Head of caudate nucleus (tissue), 42 donors: ENCODE results near the gene HSPA4.

Experiments
- DNase-seq, 42 donors: peaks; one replicate each; pipeline versions ENCODE4 v3.0.0 to v3.0.0-alpha.2; 2020 to 2021; ENCODE audit warnings: mixed read lengths in 7 of 42
- intact Hi-C: fragments of 100-400 bp; cut with DNase I; formaldehyde crosslinking; loops from one replicate; pipeline ENCODE4 v1.15.0; 2022

The HSPA4 gene

DNA sequence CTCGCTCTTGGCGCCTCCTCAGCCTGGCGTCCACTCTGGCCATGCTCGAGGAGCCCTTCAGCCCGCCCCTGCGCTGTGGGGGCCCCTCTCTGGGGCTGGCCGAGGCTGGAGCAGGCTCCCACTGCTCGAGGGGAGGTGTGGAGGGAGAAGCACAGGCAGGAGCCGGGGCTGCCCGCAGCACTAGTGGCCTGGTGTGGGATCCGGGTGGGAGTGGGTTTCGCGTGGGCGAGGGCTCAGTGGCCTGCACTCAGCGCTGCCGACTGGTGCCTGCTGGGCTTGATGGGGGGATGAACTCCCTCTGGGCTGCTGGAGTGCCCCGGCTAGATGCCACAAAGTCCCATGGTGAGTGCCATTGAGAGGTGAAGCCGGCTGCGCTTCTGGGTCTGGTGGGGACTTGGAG lies 4.4 kb upstream of the HSPA4 start:
- intact Hi-C loops, result no loop called here
- no peak for DNase-seq

DNA sequence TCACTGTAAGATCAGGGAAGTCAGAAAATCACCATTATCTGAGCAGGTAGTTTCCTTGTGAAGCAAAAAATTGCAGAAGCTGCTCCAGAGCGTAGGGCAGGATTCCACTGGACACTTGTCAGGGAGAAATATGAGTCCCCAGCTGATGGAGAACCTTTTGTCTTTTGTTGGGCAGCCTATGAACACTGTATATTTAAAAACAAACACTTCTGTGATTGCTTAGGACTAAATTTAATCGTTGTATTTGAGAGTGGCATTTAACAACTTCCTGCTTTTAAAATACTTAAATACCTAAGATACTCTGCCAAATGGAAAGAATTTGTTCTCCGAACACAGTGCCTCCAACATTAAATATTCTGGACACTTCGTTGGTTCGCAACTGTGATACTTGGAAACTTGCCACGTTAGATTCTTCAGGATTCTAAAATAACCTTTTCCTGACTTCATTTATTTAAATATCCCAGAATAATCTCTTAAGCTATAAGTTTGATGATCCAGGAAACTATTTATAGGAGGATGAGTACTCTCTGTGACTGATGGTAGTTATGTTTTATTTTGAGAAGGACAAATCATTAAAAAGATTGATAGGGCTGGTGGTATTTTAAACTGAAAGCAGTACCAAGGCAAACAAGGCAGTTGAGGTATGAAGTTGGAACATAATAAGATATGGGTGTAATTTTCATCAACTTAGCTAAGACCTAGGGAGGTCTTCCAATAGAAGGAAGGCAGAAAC lies 2.7 kb upstream of the HSPA4 start:
- DNase-seq, result no peak
- intact Hi-C loops, result no loop called here

DNA sequence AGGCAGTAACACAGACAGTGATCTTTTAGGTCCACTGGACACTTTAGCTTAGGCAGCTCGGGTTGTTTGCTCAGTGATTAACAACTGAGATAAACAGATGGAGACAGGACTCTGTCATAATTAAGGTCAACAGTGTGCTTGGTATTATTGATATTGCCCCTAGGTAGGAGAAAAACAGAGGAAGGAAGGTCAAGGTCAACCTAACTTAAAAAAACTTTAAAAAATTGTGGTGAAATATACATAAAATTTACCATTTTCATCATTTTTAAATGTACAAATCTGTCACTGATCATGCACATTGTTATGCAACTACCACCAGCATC lies 2.1 kb upstream of the HSPA4 start:
- intact Hi-C loops, result loop anchor here (5.0 kb wide), 1 partner anchor 87 kb away; the partner anchor contains the start of gene AFF4
- DNase-seq, result no peak

DNA sequence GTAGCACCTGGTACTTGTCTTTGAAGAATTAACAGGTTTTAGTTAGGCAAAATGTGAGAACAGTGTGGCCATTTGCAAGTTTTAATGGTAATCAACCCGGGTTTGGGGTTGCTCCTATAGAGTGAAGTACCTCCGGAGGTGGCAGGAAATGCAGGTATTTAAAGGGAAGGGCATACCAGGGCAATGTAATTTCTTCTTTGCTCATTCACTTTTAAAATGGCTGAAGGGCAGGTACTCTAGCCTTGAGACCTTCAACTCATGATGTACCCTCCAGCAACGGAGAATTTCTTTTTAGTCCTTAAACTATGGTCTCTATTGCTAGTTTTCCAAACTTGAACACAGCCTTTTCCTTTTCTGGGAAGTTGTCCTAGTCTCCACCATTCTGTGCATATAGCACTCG lies 1.3 kb upstream of the HSPA4 start:
- DNase-seq, result no peak
- intact Hi-C loops, result loop anchor here (5.0 kb wide), 1 partner anchor 88 kb away; the partner anchor contains the start of gene AFF4

DNA sequence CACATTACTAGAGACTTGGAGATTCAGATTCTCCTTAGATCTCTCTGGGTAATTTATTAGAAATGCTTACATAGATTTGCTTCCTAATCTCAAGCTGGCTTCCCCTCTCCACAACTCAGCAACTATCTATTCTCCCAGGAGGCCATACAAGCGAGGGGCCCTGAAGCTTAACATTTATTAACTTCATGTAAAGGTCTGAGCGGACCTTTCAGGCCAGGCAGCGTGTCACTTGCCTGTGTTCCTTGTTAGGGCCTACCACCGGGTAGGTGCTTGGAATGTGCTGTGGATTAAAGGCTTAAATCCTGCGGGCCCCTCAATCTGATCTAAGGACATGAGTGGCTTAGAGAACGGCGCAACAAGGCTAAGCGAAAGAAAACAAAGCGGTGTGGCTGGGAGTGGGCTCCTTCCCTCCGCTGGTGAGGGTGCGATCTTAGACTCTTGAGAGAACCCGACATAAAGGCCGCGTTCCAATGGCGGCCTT lies 712 bp upstream of the HSPA4 start:
- peak in 2 of 42 donors; percentile 1 to 19 for DNase-seq
- intact Hi-C loops, result loop anchor here (5.0 kb wide), 1 partner anchor 89 kb away; the partner anchor contains the start of gene AFF4

DNA sequence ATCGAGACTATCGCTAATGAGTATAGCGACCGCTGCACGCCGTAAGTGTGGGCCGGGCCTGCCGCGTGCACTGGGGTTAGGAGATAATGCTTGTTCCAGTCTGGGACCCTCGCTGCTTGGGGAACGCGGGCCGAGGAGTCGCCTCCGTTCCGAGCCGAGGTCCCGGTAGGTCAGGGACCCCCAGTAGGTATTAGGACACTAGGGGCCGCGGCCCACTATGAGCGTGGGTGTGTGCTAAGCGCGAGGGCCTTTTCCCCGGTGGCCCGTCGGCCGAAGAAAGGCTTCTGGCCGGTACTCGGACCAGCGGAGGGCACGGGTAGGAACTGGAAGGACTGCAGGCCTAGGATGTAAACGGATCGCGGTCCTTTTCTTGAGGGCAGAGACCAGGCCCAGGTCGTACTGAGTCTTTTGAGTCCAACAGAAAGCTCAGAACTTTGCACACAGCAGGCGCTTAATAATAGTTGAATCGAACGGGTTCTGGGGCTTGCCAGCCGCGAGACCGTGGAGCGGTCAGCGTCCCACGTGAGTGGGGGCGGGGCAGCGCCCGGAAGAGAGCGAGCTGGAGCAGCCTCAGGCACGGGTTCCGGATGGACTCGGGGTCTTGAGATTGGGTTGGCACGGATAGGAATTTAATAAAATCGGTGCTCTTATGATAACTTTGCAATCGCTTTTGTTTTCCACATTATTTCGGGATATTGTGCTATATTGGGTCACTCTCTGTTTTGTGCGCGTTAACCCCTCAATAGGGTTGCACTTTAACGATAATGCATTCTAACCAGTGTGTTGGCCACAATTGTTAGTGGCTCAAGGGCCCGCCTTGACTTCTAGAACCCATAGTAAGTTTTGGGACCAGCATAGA lies 733 bp downstream of the HSPA4 start:
- intact Hi-C loops, result loop anchor here (5.0 kb wide), 1 partner anchor 90 kb away; the partner anchor contains the start of gene AFF4
- DNase-seq, result peak in 37 of 42 donors; percentile 8 to 77 (median 39)

DNA sequence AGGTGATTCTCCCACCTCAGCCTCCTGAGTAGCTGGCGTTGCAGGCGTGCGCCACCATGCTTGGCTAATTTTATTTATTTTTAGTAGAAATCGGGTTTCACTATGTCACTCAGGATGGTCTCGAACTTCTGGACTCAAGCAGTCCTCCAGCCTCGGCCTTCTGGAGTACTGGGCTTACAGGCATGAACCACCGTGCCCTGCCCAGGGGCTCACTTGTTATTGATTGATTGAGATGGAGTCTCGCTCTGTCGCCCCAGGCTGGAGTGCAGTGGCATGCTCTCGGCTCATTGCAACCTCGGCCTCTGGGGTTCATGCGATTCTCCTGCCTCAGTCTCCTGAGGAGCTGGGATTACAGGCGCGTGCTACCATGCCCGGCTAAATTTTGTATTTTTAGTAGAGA lies 1.6 kb downstream of the HSPA4 start:
- intact Hi-C loops, result loop anchor here (5.0 kb wide), 1 partner anchor 91 kb away; the partner anchor contains the start of gene AFF4

DNA sequence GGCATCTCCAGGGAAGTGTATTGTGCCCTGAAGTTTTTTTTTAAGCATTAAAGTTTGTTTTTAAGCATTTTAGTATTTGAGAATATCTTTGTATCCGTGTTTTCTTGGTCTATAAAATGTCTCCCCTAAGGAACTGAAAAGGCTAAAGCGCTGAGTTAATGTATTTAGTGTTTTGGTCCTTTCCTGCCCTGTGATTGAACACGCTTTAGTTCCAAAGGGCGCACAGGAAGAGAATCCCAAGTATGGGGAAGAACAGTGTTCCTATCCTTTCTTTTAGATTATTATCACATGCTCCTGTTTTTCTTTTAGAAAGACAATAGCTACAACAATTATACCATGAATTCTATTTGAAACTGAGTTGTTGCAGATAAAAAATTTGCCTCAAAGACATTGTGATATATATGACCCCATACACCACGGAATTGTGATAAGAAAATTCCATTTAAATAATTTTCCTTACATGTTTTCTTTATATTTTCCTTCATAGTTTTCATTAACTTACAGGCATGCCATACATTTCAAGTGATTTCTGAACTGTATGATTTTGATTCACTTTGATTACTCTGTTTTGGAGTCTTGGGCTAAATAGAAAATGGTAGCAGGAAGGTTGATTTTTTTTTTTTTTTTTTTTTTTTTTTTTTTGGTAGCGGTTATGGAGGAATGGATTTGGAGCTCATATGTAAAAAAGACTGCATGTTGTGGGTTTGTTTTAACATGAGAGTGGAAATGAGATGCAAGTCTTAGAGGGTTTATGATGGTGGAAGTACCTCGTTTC lies 3.1 kb downstream of the HSPA4 start:
- intact Hi-C loops, result loop anchor here (5.0 kb wide), 1 partner anchor 93 kb away; the partner anchor contains the start of gene AFF4
- no peak for DNase-seq

More for the DNA sequence above, 1.6 kb downstream of the HSPA4 start:
- DNase-seq, result no peak

DNA sequence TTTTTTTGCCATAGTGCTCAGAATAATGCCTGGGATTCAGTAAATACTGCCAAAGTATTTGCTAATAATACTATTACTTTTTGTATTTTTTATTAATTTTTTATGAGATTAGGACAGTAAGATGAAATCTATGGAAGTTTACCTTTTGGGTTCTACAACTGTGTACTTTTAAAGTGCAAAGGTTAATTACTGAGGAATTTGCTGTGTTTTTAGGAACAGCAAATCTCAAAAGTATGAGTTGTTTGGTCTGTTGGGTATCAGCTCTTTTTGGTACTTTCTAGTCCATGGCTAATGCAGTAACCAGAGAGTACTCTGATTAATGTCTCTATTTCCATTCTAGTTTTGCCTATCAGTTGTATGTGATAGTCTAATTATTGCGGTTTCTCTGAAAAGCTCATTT lies 5.1 kb downstream of the HSPA4 start:
- DNase-seq, result no peak
- intact Hi-C loops, result no loop called here

DNA sequence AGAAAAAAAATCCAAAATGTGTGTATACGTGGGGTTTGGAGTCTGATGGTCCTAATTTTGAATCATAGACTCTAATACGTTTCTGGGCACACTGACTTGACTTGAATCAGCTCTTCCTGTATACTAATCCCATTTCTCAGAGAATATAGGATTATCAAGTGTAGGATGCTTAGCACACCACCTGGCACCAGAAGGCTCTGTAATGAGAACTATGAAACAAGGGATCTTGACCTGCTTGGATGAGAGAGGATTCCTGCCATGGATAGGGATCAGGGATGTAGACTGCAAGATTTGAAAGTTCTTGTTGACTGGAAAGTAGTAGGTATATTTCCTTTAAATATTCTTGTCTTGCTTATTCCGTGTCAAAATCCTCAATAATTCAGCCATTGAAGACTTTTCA lies 7.8 kb downstream of the HSPA4 start:
- intact Hi-C loops, result no loop called here
- DNase-seq, result no peak

DNA sequence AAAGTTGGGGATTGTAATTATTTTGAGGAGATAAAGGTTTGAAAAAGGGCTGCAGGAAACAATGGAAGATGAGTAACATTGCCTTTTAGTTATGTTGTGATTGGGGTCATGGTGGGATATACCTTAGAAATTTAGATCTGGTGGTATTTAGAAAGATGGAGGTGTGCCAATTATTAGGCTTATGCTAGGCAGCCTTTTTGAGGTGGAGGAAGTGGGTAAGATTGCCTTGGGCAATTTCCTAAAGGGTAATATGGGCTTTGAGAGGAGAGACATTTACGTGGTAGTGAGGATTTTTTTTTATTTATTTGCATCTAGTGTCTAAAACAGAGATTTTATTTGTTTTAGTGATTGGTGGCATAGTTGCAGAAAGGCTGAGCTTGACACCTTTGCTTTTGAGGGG lies 10.5 kb downstream of the HSPA4 start:
- intact Hi-C loops, result no loop called here

DNA sequence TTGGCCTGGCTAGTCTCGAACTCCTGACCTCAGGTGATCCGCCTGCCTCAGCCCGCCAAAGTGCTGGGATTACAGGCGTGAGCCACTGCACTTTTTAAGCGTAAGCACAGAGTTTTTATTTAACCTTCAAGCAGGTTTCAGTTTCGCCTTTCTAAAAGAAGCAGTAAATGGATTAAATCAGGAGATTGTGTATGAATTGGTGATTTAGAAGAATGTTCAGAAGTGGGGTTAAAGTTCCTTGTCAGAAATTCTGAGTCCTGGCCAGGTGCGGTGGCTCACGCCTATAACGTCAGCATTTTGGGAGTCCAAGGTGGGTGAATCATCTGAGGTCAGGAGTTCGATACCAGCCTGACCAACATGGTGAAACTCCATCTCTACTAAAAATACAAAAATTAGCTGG lies 12.2 kb downstream of the HSPA4 start:
- DNase-seq, result no peak

More for the DNA sequence above, 10.5 kb downstream of the HSPA4 start:
- DNase-seq, result no peak

DNA sequence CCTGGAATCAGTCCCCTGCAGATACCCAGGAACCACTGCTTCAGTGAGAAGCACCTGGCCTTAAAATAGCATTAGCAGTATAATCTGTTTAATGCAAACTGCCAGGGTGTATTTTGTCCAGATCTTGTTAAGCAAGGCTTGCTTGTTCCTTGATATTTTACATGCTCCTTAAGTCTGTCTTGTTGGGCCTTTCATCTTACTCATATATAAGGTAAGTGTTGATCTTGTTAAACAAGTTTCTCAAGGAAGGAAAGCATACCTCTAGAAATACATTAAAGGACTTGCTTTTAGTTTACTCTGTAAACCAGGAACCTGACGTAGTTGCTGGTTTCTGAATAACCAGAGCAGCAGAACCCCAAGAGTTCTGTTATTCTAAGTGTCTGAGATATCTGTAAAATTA lies 13.7 kb downstream of the HSPA4 start:
- no peak for DNase-seq
- intact Hi-C loops, result no loop called here

More for the DNA sequence above, 12.2 kb downstream of the HSPA4 start:
- intact Hi-C loops, result no loop called here

DNA sequence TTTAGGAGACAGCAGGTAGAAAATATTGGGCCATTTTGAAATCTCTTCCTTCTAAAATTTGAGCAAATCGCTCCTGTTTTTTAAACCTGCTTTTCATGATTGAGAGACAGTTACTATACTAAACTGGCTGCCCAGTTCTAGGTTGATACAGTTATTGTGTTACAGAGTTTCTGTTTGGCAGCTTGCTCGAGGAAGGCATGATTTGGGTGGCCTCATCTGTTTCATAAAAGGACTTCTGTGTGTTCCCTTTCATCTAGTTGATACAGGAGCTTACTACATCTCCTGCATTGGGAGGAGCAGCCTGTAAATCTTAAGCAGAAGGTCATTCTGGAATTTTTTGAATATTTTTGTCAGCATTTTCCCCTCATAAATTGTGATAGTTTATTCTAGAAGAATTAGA lies 14.2 kb downstream of the HSPA4 start:
- DNase-seq, result no peak
- intact Hi-C loops, result no loop called here

DNA sequence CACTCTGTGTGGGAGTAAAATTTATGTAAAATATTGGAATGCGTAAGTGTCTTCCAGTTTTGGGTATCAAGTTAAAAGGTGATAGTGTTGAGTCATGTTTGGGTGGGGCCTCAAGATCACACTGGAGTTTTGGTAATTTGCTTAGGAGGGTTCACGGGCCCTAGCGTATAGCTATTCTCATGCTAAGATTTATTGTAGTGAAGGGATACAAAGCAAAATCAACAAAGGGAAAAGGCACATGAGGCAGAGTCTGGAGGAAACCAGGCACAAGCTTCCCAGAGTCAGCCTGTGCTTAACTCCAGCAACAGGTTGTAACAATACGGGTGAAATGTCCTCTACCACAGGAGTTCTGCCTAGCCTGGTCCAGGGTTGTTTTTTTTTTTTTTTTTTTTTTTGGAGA lies 20.2 kb downstream of the HSPA4 start:
- intact Hi-C loops, result no loop called here

DNA sequence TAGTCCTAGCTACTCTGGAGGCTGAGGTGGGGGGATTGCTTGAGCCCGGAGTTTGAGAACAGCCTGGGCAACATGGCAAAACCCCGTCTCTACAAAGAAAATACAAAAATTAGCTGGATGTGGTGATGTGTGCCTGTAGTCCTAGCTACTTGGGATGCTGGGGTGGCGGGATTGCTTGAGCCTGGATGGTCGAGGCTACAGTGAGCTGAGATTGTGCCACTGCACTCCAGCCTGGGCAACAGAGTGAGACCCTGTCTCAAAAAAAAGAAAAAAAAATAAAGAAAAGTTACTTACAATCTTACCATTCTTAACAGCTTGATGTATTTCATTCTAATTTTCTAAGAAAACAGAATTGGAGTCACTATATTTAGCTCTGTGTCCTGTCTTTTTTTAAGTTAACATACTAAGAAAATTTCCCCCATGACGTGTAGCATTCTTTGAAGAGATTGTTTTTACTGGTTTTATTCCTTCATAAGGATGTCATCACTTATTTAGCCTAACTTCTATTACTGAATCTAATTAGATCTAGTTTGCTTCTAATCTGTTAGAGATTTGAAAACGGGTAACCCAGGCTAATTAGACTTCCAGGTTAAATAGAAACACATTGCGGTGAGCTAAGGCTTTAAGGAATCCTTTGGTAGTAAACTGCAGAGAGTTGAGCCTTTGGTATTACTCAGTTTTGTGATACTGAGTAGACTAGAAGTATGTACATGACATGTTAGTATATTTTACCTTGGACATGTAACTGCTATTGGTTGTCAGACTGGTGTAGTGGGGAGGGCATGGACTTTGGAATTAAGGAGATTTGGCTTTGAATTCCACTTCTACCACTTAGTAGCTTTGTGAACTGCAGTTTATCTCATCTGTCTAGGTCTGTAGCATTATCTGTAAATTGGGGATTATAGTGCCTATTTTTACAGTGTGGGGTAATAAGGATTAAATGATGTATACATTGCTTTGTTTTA lies 24.0 kb downstream of the HSPA4 start:
- intact Hi-C loops, result no loop called here
- no peak for DNase-seq

More for the DNA sequence above, 20.2 kb downstream of the HSPA4 start:
- DNase-seq, result peak in 1 of 42 donors; percentile 18

DNA sequence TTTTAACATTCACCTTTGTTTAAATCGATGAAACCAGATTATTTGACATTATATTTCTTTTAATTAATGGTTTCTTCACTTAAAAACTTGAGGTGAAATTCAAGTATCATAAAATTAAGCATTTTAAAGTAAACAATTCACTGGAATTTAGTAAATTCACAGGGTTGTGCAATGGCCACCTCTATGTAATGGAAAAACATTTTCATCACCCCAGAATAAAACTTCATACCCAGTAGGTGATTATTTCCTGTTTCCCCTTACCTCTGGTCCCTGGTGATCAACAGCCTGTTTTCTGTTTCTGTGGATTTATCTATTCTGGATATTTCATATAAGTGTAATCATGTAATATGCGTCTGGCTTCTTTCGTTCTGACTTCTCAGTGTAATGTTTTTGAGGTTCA lies 27.2 kb downstream of the HSPA4 start:
- DNase-seq, result no peak
- intact Hi-C loops, result no loop called here

DNA sequence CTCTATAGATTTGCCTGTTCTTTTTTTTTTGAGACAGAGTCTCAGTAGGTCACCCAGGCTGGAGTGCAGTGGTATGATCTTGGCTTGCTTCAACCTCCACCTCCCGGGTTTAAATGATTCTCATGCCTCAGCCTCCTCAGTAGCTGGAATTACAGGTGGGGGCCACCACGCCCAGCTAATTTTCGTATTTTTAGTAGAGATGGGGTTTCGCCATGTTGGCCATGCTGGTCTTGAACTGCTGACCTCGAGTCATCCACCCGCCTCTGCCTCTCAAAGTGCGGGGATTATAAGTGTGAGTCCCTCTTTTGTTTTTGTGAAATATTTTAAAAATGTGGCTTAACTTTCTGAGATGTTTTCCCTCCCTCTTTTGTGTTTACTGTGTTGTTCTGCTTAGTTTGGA lies 29.2 kb downstream of the HSPA4 start:
- intact Hi-C loops, result no loop called here
- DNase-seq, result no peak
